GM19328 (cell line): ENCODE measurements around the gene RHOBTB3.
"Not testable (repeated sequence)": the region's sequence is repeated elsewhere in the genome, so short reads cannot be mapped to it uniquely, and the experiment has no call there.

Experiments
- ATAC-seq: cut with Tn5 transposase; IDR thresholded peaks from one replicate; pipeline ENCODE4 v1.9.1; 2021; ENCODE audit warnings: mild to moderate bottlenecking, moderate library complexity; ENCODE audit not compliant: unreplicated experiment

RHOBTB3 gene

GRCh38 chr5:95817430-95817829, 86.3 kb downstream of the RHOBTB3 start:
- no peak for ATAC-seq

- ATAC-seq, result no peak
Measured at GRCh38 chr5:95818181-95819147, 87.3 kb downstream of the RHOBTB3 start.

- peak; percentile 32 for ATAC-seq
Measured at GRCh38 chr5:95821110-95822021, 90.2 kb downstream of the RHOBTB3 start.

GRCh38 chr5:95822043-95822541, 91.0 kb downstream of the RHOBTB3 start:
- ATAC-seq, result no peak

- ATAC-seq, result peak; percentile 32
Measured at GRCh38 chr5:95822542-95823181, 91.5 kb downstream of the RHOBTB3 start, which contains the start of gene GLRX. Gene GLRX (minus strand): TSS chr5:95822726. CDS start chr5:95822662, 64 bp downstream.

- no peak for ATAC-seq
Measured at GRCh38 chr5:95823218-95823737, 92.1 kb downstream of the RHOBTB3 start.

GRCh38 chr5:95823738-95824609, 92.8 kb downstream of the RHOBTB3 start:
- ATAC-seq, result peak; percentile 44

GRCh38 chr5:95824747-95825146, 93.6 kb downstream of the RHOBTB3 start:
- ATAC-seq, result no peak

GRCh38 chr5:95825495-95825894, 94.4 kb downstream of the RHOBTB3 start:
- ATAC-seq, result no peak

- no peak for ATAC-seq
Measured at GRCh38 chr5:95826949-95827891, 96.1 kb downstream of the RHOBTB3 start.

GRCh38 chr5:95827892-95828246, 96.7 kb downstream of the RHOBTB3 start:
- ATAC-seq, result no peak

- ATAC-seq, result no peak
Measured at GRCh38 chr5:95830226-95830625, 99.1 kb downstream of the RHOBTB3 start.

- no peak for ATAC-seq
Measured at GRCh38 chr5:95832664-95833063, 101.5 kb downstream of the RHOBTB3 start.

- ATAC-seq, result no peak
Measured at GRCh38 chr5:95835682-95836385, 104.7 kb downstream of the RHOBTB3 start.

GRCh38 chr5:95836544-95836943, 105.4 kb downstream of the RHOBTB3 start:
- ATAC-seq, result no peak

- ATAC-seq, result not testable (repeated sequence)
Measured at GRCh38 chr5:95836971-95837370, 105.8 kb downstream of the RHOBTB3 start.

- no peak for ATAC-seq
Measured at GRCh38 chr5:95837492-95837891, 106.4 kb downstream of the RHOBTB3 start.

- ATAC-seq, result no peak
Measured at GRCh38 chr5:95838001-95838520, 106.9 kb downstream of the RHOBTB3 start.
